ENCODE data around the gene LMX1B.
"Not testable (repeated sequence)": the region's sequence is repeated elsewhere in the genome, so short reads cannot be mapped to it uniquely, and the experiment has no call there.

DNA sequence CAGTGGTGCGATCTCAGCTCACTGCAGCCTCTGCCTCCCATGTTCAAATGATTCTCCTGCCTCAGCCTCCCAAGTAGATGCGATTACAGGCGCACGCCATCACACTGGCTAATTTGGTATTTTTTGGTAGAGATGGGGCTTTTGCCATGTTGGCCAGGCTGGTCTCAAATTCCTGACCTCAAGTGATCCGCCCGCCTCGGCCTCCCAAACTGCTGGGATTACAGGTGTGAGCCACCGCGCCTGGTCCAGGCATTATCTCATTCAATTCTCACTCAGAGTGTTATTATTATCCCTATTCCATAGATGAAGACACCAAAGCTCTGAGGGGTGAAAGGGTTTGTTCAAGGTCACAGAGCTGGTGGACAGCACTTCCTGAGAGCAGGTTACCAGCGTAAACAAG lies 94.0 kb downstream of the LMX1B start:
- not testable (repeated sequence) for TF ChIP-seq CTCF, POLR2A (IDR thresholded peaks at IDR 0.05)
